Testis (tissue), 2 donors: ENCODE data around the gene EIPR1.

Experiments
- CTCF ChIP-seq, 3 experiments: fragments of 450-650 bp in 2 of 3; fragments of 200-600 bp in 1 of 3; sonication (generic) in 1 of 3; IDR thresholded peaks; one replicate each; pipeline ENCODE4 v1.5.1; 2016 to 2019; ENCODE audit warnings: antibody characterized with exemption in 3 of 3, mild to moderate bottlenecking in 2 of 3, moderate library complexity in 1 of 3
- POLR2A ChIP-seq: fragments of 450-650 bp; IDR thresholded peaks from one replicate; pipeline ENCODE4 v1.6.1; 2017; ENCODE audit warnings: antibody characterized with exemption, mild to moderate bottlenecking, moderate library complexity

- TF ChIP-seq CTCF (IDR thresholded peaks at IDR 0.05) (no peak), POLR2A (no peak)
Observed at GRCh38 chr2:3390041-3390440, 12.4 kb upstream of the EIPR1 start.
